ENCODE measurements around the gene CDC14A.
A peak's percentile ranks its signal among the peaks of the same experiment; 100 is the strongest.
"Not testable (repeated sequence)": the region's sequence is repeated elsewhere in the genome, so short reads cannot be mapped to it uniquely, and the experiment has no call there.

The CDC14A gene

DNA sequence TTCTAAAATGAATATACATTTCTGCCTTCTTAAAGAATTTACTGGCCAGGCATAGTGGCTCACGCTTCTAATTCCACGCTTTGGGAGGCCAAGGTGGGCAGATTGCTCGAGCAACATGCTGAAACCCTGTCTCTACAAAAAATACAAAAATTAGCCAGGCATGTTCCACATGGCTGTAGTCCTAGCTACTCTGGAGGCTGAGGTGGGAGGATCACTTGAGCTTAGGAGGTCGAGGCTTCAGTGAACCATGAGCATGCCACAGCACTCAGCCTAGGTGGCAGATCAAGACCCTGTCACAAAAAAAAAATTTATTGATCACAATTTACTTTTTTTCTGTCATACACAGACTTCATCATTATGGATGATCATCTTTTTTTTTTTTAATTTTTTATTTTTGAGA, 11.5 kb downstream of the CDC14A start:
- FAIRE-seq: no peak

DNA sequence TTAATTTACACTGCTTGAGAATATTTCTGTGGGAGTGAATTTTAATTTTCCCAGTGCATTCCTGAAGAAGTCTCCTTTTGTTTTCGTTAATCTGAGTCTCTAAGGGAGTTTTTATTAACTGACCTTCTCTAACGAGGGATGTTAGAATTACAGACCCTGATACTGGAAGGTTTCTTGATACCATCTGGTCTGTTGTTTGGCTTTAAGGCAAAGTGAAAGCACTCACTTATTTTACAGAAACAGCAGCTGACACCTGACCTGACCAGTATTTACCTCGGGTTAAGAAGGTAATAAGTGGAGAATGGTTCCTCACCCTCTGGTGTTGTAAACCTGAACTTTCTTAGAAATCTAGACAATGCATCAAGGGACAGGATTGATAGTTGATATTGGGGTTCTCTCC, 12.4 kb downstream of the CDC14A start:
- no peak for FAIRE-seq

DNA sequence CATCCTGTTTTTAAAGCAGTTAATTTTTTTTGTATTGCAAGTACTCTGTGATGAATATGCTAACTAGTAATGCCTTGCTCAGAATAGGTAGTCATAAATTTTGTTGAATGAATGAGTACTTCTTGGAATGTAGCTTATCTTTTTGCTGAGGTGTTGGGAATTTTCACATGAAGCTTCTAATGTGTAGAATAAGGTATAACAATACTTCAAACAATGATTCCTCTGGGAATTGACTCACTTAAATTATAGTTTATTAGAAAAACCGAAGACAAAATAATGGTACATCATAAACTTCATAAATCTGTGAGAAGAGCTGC, 13.9 kb downstream of the CDC14A start:
- FAIRE-seq: no peak

DNA sequence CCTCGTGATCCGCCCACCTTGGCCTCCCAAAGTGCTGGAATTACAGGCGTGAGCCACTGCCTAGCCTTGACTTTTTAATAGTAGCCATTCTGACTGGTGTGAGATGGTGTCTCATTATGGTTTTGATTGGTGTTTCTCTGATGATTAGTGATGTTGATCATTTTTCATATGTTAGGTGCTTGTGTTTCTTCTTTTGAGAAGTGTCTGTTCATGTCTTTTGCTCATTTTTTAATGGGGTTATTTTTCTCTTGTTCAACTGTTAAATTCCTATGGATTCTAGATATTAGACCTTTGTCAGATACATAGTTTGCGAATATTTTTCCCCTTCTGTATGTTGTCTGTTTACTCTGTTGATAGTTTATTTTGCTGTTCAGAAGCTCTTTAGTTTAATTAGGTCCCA, 17.0 kb downstream of the CDC14A start:
- peak; percentile 45 for FAIRE-seq

DNA sequence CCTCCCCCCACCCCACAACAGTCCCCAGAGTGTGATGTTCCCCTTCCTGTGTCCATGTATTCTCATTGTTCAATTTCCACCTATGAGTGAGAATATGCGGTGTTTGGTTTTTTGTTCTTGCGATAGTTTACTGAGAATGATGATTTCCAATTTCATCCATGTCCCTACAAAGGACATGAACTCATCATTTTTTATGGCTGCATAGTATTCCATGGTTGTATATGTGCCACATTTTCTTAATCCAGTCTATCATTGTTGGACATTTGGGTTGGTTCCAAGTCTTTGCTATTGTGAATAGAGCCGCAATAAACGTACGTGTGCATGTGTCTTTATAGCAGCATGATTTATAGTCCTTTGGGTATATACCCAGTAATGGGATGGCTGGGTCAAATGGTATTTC, 21.6 kb downstream of the CDC14A start:
- not testable (repeated sequence) for FAIRE-seq

DNA sequence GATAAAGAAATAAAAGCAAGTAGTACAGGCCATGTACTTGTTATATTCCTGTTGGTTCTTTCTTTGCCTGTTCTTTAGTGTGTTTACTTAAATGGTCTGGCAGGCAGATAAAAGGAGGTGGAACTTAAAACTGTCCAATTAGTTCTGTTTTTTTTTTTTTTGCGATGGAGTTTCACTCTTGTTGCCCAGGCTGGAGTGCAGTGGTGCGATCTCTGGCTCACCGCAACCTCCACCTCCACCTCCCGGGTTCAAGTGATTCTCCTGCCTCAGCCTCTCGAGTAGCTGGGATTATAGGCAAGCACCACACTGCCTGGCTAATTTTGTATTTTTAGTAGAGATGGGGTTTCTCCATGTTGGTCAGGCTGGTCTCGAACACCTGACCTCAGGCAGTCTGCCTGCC, 24.6 kb downstream of the CDC14A start:
- FAIRE-seq: not testable (repeated sequence)

DNA sequence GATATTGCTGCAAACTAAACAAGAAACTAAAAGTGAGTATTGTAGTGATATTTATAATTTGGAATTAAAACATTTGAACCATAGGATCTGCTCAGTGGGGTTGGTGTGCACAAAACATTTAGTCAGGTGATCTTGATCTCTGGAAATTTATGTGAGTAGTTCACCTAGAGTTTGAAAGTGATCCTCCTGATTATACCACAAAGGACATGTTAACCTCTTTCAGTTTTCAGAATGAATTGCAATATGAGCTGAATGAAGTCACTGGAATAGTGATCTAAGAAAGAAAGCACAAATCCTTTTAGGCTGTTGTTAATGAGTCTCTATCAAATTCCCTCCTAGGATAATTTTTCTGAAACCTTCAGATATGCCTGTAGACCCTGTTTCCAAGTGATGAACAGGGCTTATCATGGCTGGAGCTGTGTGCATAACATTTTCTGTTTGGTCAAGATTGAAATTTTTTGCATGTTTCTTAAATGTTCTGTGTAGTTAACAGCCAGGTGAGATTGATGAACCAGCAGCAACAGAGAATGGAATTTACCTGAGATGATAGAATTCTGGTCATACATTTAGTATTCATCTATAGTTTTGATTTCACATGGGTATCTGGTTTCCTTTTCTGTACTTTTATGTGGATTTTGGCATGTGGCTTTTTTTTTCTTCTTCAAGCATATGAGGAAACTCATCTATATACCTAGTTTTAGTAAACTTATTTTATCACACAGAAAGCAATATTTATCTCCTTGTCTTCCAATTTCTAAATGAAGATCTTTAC, 25.5 kb downstream of the CDC14A start:
- FAIRE-seq: no peak

DNA sequence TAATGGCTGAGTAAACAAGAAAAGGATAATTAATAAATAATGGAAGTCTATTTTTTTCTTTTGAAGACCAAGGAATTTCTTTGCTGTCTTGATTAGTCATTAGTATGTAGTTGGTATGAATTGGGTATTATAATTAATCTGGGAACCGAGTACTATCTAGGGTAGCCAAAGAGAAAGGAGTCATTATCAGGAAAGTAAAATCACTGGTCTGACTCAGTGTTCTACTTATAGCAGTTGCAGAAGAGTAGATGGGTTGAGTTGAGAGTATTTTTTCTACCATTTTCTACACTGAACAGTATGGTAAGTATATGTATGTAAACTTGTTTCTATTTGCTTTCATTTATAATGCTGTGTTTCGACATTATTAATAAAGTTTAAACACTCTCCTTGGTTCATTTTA, 26.6 kb downstream of the CDC14A start:
- no peak for FAIRE-seq

DNA sequence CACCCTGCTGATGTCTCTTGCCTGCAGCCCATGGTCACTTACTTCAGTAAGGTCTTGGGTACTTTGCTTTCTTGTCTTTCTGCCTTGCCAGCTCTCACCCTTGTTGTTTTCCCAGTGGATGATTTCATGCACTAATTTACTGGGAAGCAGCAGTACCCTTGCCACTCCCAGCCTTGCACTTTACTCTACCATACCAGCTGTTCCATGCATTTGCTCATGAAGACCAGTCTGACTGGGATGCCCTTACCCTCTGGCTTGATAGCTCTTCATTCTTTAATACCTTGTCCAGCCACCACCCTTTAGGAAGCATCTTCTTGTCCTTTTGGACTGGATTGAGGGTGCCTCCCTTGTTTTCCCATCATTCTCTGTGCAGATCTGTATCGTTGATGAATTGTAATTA, 28.3 kb downstream of the CDC14A start:
- FAIRE-seq: no peak

DNA sequence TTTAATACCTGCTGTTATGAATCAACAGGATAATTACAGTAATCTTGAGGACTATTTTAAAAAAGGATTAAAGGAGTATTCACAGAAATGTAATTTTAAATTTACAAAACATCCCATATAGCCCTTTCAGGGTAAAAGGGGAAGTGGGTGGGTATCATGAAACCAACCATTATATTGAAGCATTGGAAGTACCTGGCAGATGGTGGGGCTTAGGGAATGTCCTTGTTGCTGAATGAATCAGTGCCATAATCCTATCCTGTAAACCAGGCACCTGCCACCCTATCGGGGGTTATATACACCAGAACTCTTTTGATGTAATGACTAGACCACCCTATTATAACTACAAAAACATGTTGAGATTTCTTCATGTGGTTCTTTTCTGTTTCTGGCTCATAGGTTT, 30.4 kb downstream of the CDC14A start:
- no peak for FAIRE-seq

DNA sequence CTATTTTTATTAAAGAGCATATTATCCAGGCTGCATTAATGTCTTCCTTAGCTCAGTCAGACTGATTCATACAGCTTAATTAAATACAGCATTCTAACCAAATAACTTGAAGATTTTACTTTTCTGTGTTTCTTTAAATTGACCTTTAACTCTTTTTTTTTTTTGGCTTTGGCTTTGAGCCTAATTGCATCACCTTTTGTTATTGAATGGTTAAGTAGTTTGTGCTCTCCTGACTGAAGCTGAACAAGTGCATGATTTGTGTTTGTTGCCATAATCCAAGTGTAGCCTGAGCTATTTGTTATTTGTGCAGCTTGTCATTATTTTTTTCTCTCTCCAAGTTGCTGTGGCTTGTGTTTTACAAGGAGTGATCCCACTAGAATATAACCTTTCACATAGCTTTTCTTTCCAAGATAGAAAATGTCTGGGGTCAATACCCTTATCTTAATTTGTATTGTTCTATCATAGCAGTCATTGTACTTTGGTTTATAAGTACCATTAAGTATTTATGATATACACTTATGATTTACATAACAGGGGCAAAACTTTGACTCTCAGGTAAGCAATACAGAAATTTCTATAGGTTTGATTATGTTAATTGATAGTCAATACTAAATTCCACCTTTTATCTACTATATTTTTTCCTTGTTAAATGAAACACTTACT, 31.6 kb downstream of the CDC14A start:
- peak; percentile 83 for FAIRE-seq

DNA sequence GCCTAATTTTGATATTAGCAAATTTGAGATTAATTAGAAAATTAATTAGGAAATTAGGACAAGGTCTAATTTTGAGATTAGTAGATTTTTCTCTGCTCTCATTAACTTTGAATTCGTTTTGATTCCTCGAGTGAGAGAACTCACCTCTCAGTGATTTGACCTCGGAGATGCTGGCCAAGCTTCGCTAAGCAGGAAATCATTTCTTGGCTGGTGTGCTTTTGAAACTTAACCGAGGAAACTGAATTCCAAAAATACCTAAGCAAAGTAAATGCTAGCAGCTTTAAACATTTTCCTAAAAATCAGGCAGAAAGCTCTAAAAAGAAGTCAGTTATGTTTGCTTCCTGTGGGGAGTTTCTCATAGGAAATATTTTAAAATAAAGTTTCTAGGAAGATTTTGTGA, 34.9 kb downstream of the CDC14A start:
- no peak for FAIRE-seq

DNA sequence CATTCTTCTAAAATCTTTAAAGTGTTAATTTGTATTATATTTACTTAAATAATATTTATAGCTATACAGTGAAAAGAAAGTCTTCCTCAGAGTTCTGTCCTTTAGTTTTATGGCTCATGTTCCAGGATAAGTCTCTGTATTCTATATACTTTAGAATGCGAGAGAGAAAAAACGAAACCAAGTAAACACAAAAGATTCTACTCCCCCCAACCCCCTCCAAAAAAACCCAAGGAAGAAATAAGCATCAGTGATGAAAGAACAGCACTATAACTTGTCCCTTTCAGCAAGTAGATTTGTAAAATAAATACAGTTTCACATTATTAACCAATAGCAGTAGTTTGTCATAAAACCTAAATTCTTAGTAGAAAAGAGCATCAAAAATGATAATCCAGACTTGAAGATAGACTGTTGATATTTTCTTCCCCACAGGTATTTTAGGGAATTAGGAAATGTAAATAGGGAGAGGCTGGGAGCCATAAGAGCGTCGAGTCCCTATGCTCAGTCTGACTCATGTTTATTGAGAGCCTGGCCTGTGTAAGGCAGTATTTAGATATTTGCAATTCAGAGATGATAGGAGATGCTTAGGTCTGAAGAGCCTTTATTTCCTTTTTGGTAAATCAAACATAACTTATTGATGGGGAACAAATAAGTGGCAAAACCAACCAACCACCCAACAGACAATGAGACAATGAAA, 35.5 kb downstream of the CDC14A start:
- no peak for FAIRE-seq

DNA sequence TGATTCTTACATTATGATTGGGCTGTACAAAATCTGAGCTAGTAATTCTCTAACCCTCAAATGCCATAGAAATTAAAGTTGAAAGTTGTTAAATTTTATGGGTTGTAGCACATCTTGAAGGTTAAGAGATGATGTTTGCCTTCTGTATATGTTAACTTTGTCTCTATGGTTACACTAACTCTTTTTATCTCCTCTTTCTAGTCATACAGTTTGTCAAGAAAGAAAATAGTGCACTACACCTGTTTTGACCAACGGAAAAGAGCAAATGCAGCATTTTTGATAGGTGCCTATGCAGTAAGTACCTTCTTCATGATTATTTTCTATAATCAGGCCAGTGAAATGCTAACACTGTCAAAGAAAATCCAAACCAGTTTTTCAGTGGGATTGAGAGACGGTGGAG, 38.2 kb downstream of the CDC14A start:
- FAIRE-seq: no peak

DNA sequence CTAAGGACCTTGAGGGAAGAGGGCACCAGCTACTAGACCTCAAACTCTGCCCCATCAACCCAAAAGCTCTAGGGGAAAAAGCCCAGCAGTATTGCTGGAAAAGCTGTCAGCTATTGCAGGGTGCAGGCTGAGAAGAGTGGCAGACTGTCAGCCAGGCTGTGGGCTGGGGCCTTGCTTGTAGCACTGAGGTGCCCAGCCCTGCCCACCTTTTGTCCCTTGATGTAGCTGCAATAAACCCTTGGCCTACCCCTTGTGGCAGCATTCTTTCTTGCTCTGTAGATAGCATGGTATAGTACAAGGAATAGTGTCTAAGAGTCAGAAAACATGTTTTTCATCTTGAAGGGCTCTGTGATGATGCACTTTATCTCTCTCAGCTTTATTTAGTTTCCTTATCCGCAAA, 39.4 kb downstream of the CDC14A start:
- no peak for FAIRE-seq

DNA sequence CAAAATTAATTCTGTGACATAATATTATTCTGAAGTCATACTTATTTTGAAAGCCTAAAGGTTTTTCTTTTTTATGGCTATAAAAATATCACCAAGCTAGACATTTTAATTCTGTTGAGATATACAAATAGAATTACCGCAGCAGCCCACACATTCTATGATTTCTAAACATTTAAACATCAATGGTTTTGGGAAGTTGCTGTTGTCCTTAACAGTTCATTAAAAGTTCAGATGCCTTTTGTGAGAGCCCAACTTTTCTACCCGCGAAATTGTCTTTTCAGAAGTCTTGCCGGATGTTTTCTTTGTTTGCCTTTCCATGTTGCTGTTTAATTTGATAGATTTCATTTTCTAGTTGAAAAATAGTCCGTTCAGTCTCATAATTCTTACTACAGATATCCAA, 40.5 kb downstream of the CDC14A start:
- FAIRE-seq: no peak

DNA sequence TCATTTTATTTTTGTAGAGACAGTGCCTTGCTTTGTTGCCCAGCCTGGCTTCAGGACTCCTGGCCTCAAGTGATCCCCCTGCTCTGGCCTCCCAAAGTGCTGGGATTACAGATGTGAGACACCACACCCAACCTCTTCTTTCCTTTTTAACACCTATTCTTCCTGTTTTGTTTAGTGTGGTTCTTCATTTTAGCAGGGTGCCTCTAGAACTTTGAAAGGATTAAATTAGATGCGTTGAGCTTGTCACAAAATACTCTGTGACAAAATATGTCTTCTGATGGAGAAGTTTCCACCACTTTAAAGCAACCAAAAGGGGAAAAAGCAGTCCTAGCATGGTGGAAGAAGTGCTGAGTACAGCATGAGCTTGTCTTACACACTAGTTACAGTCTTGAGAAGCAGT, 42.0 kb downstream of the CDC14A start:
- FAIRE-seq: no peak

DNA sequence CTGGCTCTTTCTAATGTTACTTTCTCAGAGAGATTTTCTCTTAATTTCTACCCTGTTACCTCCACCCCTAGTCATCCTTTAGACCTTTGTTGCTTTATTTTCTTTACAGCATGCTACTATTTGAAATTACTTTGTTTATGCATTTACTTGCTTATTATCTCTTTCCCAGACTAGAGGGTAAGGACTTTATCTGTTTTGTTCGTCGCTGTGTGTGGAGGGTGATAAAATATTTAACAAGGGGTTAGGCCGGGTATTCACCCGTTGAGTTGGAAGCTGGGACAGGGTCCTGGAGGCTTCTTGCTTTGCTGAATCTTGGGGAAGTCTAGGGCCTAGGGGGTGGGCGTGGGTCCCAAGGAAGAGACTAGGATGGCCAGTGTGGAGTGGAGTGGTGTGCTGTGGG, 43.6 kb downstream of the CDC14A start:
- FAIRE-seq: no peak

DNA sequence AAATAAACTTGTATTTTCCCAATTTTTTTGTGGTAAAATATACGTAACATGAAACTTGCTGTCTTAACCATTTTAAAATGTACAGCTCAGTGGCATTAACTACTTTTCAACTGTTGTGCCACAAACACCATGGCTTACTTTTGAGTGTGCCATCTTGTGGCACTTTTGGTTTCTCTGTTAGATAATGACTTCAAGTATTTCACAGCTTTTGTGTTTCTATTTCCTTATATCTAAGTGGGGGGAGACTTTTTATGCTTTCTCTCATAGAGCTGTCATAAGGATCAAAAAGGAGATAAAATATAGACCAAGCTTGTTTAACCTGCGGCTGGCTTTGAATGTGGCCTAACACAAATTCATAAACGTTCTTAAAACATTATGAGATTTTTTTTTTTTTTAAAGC, 44.3 kb downstream of the CDC14A start:
- FAIRE-seq: peak; percentile 31

DNA sequence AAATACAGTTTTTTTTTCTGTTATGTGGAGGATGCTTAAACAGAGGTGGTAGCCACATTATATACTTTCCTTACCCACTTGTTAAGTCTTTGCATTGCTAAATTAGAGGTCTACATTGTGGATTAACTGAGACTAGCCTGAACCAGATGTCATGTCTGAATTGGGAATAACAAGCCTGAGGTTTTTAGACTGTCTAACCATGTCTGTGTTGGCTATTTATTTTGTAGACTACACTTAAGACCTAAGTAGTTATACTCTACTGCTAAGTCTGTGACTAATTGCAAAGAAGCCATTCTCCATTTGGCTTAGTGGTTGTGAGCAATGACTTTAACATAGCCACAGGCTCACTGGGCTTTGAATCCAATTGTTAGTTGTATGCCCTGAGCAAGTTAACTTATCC, 45.4 kb downstream of the CDC14A start:
- FAIRE-seq: no peak

DNA sequence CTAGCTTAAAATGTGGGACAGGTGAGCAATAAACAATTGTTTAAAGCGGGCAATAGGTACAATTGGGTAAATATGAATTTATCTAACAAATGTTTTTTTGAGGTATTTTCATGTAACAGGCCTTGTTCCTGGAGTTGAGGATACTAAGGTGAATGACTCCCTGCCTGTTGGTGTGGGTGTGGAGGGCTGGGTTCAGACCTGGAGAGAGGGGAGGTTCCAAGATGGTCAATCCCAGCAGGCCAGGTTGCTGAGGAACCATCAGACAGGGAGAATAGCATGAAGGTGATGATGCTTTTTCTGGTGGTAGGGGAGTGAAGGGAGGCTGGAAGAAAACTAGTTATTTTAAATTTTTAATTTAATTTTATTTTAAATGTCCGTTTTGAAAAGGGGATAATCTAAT, 46.3 kb downstream of the CDC14A start:
- no peak for FAIRE-seq

DNA sequence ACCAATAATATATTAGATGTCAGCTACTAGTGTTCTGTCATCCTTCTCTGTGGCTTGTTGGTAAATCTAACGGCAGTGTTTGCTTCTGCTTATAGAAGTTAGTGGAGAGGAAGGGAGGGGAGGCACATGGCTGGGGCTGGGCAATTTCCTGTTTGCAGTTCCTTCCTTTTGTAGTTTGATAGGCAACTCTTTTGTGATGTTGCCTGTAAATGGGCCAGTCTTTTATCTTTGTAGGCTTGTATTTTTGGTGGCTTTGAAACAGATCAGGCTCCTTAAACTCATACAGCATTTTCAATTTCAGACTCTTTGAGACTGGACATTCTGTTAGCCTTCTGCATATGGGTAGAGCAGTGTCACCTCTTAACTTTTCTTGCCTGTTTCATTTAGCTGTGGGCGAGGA, 48.1 kb downstream of the CDC14A start:
- FAIRE-seq: no peak

DNA sequence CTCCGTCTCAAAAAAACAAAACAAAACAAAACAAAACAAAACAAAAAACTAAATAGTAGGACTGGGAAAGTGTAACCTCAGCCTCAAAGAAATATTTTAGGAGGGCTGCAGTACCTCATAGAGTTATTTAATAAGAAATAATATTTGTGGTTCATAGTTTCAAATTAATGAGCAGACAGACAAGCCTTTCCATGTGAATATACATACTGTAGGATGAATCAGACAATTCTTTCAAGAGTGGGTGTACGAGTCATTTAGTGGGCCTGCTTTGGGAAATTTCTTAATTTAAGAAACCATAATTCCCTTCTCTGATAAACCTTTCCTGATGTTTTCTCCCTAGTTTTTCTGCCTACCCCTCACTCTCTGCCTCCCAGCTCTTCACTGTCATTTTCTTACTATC, 52.5 kb downstream of the CDC14A start:
- no peak for FAIRE-seq

DNA sequence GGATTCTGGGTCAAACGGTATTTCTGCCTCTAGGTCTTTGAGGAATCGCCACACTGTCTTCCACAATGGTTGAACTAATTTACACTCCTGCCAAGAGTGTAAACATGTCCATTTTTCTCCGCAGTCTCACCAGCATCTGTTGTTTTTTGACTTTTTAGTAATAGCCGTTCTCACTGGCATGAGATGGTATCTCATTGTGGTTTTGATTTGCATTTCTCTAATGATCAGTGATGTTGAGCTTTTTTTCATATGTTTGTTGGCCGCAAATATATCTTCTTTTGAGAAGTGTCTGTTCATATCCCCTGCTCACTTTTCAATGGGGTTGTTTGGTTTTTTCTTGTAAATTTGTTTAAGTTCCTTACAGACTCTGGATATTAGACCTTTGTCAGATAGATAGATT, 53.6 kb downstream of the CDC14A start:
- FAIRE-seq: not testable (repeated sequence)

All from colon (tissue), 2 donors.